GM23248 (cell line): ENCODE data around the gene STKLD1.

ENCODE experiments used
- EZH2 ChIP-seq: fragments of 200-600 bp; sonication (generic); IDR thresholded peaks from 2 replicates; pipeline ENCODE4 v1.6.1; 2018; ENCODE audit warnings: antibody characterized with exemption, mild to moderate bottlenecking; ENCODE audit not compliant: insufficient read depth, poor library complexity, severe bottlenecking
- EZH2phosphoT487 ChIP-seq: fragments of 200-600 bp; sonication (generic); IDR thresholded peaks from 2 replicates; pipeline ENCODE4 v1.6.1; 2018; ENCODE audit warnings: antibody characterized with exemption, moderate library complexity, mild to moderate bottlenecking, low read depth; ENCODE audit not compliant: insufficient read depth

GRCh38 chr9:133404454-133405002 is 28.4 kb downstream of the STKLD1 start:
- TF ChIP-seq EZH2 (no peak), EZH2phosphoT487 (no peak)
